Lung (tissue), 12 donors: ENCODE data around the gene MTUS2. TPM values are rescaled to one million over a fixed set of nuclear protein-coding genes. Genes with fewer than 3 reads are reported as not detected.

Experiments used
- ATAC-seq: fragments of 200-7000 bp; cut with Tn5 transposase; one replicate; pipeline ENCODE4 v1.9.1; 2020; ENCODE audit warnings: moderate number of reproducible peaks; ENCODE audit not compliant: insufficient read depth, low FRiP score
- DNase-seq, 3 donors: peaks; one replicate each; pipeline ENCODE4 v3.0.0-alpha.2; 2013 to 2017
- H3K27ac ChIP-seq, 2 donors: one replicate each; pipeline ENCODE4 v1.5.1; 2013; ENCODE audit warnings: mild to moderate bottlenecking in 2 of 2, moderate library complexity in 2 of 2, control low read depth in 1 of 2, inconsistent platforms in 1 of 2, low read depth in 1 of 2, low read length in 1 of 2
- H3K27me3 ChIP-seq, 3 donors: one replicate each; pipeline ENCODE4 v1.5.1; 2013; ENCODE audit warnings: low read length in 2 of 3; ENCODE audit not compliant: control insufficient read depth in 3 of 3, insufficient read depth in 3 of 3
- H3K36me3 ChIP-seq, 4 donors: one replicate each; pipeline ENCODE4 v1.5.1; 2013; ENCODE audit warnings: low read length in 4 of 4, mild to moderate bottlenecking in 1 of 4, moderate library complexity in 1 of 4; ENCODE audit not compliant: control insufficient read depth in 4 of 4, insufficient read depth in 4 of 4
- H3K4me1 ChIP-seq, 5 donors: one replicate each; pipeline ENCODE4 v1.5.1; 2013; ENCODE audit warnings: low read length in 5 of 5, mild to moderate bottlenecking in 2 of 5, moderate library complexity in 1 of 5; ENCODE audit not compliant: control insufficient read depth in 5 of 5, insufficient read depth in 5 of 5
- H3K4me3 ChIP-seq: one replicate; pipeline ENCODE4 v1.5.1; 2013; ENCODE audit warnings: mild to moderate bottlenecking, control low read depth, moderate library complexity
- H3K9ac ChIP-seq, 2 donors: one replicate each; pipeline ENCODE4 v1.5.1; 2013; ENCODE audit warnings: low read length in 2 of 2, control low read depth in 1 of 2; ENCODE audit not compliant: insufficient read depth in 1 of 2
- H3K9me3 ChIP-seq, 4 donors: one replicate each; pipeline ENCODE4 v1.5.1; 2013; ENCODE audit warnings: low read length in 3 of 4, mild to moderate bottlenecking in 1 of 4, moderate library complexity in 1 of 4; ENCODE audit not compliant: control insufficient read depth in 4 of 4, insufficient read depth in 3 of 4
- CTCF ChIP-seq: IDR thresholded peaks from 2 replicates; pipeline ENCODE4 v1.5.1; 2012; ENCODE audit warnings: mild to moderate bottlenecking; ENCODE audit errors: control extremely low read depth, extremely low read depth
- whole genome bisulfite sequencing, 2 donors: extraction: QIAGEN DNeasy Blood & Tissue Kit; methylation state at CpG; one replicate each; pipeline ENCODE4 v1.1.7; 2013; 5-methylcytosine and 5-hydroxymethylcytosine counted together
- polyA plus RNA-seq, 2 donors: library from polyadenylated mRNA; stranded (reverse); fragments of 200-250 nt; gene quantifications; one replicate each; pipeline ENCODE4 v1.2.1, GENCODE V29; 2013
- total RNA-seq, 2 donors: library from RNA; depleted of rRNA in 1 of 2; stranded (reverse); fragments of >200 nt in 1 of 2; gene quantifications; one replicate each; pipeline ENCODE4 v1.2.1, GENCODE V29; 2014 to 2021
- donor health status: control.
- donor health status: control.
- donor health status: Bipolar disorder and iron deficiency.
- donor health status: healthy.
- donor health status: DM: yes; HTN: yes; CAD: no.

MTUS2 gene
- total and polyA plus RNA-seq, 4 donors, result 0.03 to 0.54 (median 0.08) TPM

- Histone ChIP-seq H3K9me3 (no peaks in the 10 kb centered on the region), H3K9ac (no peak overlapping the region), H3K27ac (no peak overlapping the region), H3K27me3 (no peaks in the 10 kb centered on the region), H3K4me1 (peaks cover 0 to 10% (median 0%) of the 10 kb centered on the region in 5 donors), H3K4me3 (no peak overlapping the region), H3K36me3 (peaks cover 0 to 2% (median 0%) of the 10 kb centered on the region in 4 donors)
- ATAC-seq (no peak), DNase-seq (no peak)
- WGBS, 2 donors, result 93% methylated on average over 4 of the region's 4 CpGs
- no peak for TF ChIP-seq CTCF
Measured at GRCh38 chr13:29541400-29541799, 721.3 kb downstream of the MTUS2 start.

DNA sequence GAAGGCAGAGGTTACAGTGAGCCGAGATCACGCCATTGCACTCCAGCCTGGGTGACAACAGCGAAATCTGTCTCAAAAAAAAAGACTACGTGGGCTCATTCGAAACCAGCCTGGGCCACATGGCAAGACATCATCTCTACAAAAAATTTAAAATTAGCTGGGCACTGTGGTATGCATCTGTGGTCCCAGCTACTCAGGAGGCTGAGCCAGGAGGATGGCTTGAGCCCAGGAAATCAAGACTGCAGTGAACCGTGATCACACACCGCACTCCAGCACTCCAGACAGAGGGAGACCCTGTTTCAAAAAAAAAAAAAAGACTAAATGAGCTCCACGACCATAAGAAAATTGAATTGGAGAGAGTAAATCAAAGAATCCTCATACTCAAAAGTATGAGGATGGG lies 722.2 kb downstream of the MTUS2 start:
- peaks cover 0 to 2% (median 0%) of the 10 kb centered on the region in 4 donors for H3K36me3 ChIP-seq
- H3K4me3 ChIP-seq, result no peak overlapping the region
- ATAC-seq (no peak), DNase-seq (no peak)
- H3K9me3 ChIP-seq, result no peaks in the 10 kb centered on the region
- H3K4me1 ChIP-seq, result peaks cover 0 to 17% (median 0%) of the 10 kb centered on the region in 5 donors
- H3K27ac ChIP-seq, result no peak overlapping the region
- H3K27me3 ChIP-seq, result no peaks in the 10 kb centered on the region
- no peak for TF ChIP-seq CTCF
- H3K9ac ChIP-seq, result no peak overlapping the region
- WGBS, 2 donors, result 97 to 99% methylated on average over 8 of the region's 8 CpGs

DNA sequence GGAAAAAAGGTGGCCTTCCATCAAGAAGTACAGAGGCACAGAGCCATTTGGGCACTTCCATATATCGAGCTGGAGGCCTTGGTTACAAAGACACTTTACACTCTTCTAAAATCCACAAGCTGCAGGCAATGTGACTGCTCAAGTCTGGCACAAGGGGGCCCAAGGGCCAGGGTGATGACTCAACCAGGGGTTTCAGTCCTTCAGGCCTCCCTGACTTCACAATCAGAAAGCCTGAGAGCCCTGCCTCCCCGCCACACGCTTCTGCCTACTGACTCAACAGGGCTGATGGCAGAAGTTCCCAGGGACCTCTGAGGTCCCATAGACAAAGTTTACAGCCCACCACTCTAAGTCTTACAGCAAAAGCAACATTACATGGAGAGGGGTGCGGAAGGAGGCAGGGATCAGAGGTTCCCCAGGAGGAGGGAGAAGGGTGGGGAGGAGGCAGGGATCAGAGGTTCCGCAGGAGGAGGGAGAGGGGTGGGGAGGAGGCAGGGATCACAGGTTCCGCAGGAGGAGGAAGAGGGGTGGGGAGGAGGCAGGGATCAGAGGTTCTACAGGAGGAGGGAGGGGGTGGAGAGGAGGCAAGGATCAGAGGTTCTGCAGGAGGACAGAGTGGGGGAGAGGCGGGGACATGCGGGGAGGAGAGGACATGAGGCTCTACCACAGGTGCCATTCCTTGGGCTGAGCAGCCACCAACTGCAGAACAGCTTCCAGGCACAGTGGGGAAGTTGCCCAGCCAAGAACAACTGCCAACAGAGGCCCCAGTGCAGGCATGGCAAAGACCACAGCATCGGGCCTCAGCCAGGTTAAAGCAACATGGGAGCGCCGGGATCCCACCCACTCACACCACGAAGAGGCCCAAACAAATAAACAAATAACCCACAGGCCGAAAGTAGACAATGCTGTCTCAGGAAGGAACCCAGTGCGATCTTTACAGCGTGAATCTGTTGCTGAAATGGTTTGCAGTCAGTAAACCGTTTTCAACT lies 723.4 kb downstream of the MTUS2 start:
- H3K27me3 ChIP-seq, result no peaks in the 10 kb centered on the region
- TF ChIP-seq CTCF, result no peak
- DNase-seq, result no peak
- H3K4me3 ChIP-seq, result no peak overlapping the region
- H3K4me1 ChIP-seq, result peaks cover 0 to 15% (median 0%) of the 10 kb centered on the region in 5 donors
- no peak for ATAC-seq
- WGBS, 2 donors, result 89 to 93% methylated on average over 16 of the region's 16 CpGs
- peaks cover 0 to 2% (median 0%) of the 10 kb centered on the region in 4 donors for H3K36me3 ChIP-seq
- H3K9me3 ChIP-seq, result no peaks in the 10 kb centered on the region
- H3K27ac ChIP-seq, result no peak overlapping the region
- no peak overlapping the region for H3K9ac ChIP-seq
